ENCODE data around the gene RAB28. TPM values are rescaled to one million over a fixed set of nuclear protein-coding genes. Genes with fewer than 3 reads are reported as not detected.

The RAB28 gene
- total RNA-seq, 2 experiments from 2014 or later: 12.2 to 16.1 TPM

DNA sequence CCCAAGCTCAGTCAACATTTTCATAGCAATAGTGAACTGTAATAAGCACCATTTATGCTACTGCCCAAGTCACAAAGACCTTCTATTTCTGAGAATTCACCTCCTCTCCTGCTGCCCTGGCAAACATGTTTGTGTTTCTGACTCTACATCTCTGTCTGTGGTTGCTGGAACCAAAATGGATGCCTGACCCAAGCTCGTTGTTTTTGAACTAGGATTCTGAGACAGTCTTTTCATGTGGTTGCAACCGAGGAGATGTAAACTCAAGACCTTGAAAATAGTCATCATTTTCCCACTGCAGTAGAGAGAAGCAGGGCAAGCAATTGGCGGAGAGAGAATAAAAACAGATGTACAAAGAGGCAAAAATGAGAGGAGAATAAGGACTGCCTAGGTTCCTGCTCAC, 160.2 kb downstream of the RAB28 start:
- ChIA-PET POLR2A (no interaction called here), CTCF (interaction anchor here (0.8 kb wide), 1 partner anchor 18 kb away, joined by 3 read pairs; no protein-coding TSS in a partner anchor)
- ATAC-seq: no peak
- H3K4me1 Mint-ChIP-seq (ENCODE audit: low read depth): no peaks in the 10 kb centered on the region
- peaks cover 4% of the 10 kb centered on the region for H3K9me3 Mint-ChIP-seq (ENCODE audit: insufficient read depth)
- no peak for DNase-seq
- H3K36me3 Mint-ChIP-seq (ENCODE audit: low read depth): peaks cover 4% of the 10 kb centered on the region
- H3K27me3 Mint-ChIP-seq (ENCODE audit: low read depth): no peaks in the 10 kb centered on the region
- H3K27ac Mint-ChIP-seq: no peak overlapping the region
- no peak overlapping the region for H3K4me3 Mint-ChIP-seq

DNA sequence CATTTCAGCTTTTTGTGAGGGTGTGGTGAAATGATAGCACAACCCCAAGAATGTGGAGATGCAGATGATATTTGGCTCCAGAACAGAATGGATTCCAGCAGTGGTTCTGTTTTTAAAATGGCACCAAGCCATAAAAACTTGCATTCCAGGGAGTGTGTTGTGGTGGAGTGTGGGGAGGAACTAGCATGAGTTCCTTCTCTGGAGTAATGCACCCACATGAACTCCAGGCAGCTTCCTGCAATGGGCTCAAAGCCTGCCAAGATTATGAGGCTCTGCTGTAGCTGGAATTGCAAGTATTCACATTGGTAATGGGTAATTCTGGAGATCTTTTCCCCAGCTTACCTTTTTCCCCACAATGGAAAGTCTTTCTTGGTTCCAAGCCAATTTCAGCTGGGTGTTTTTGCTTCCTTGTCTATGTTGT, 161.4 kb downstream of the RAB28 start:
- ChIA-PET POLR2A (no interaction called here), CTCF (no interaction called here)
- peaks cover 4% of the 10 kb centered on the region for H3K9me3 Mint-ChIP-seq (ENCODE audit: insufficient read depth)
- H3K4me3 Mint-ChIP-seq: no peak overlapping the region
- H3K36me3 Mint-ChIP-seq (ENCODE audit: low read depth): peaks cover 4% of the 10 kb centered on the region
- DNase-seq: no peak
- no peaks in the 10 kb centered on the region for H3K27me3 Mint-ChIP-seq (ENCODE audit: low read depth)
- ATAC-seq: no peak
- no peaks in the 10 kb centered on the region for H3K4me1 Mint-ChIP-seq (ENCODE audit: low read depth)
- no peak overlapping the region for H3K27ac Mint-ChIP-seq

Other genes with a start within 250 kb of the RAB28 start
- not detected for gene NKX3-2, start 60.2 kb upstream of the RAB28 start, total RNA-seq
- 10 to 100 TPM; 29.7 to 30.2 TPM for gene BOD1L1, start 143.4 kb upstream of the RAB28 start, total RNA-seq

Data from activated CD8-positive, alpha-beta T cell treated with anti-CD3 and anti-CD28 coated beads, Interleukin-2, amount 10 ng/mL, durations not matched to agents 7 days and 5 days (primary cell).